GM13976 (cell line): Measurements from ENCODE around the gene NLGN1.

Source experiments
- DNase-seq: peaks from one replicate; pipeline ENCODE4 v3.0.0; 2012; ENCODE audit warnings: low spot score
- CTCF ChIP-seq: IDR thresholded peaks from 2 replicates; pipeline ENCODE4 v1.5.1; 2012; ENCODE audit warnings: borderline replicate concordance, mild to moderate bottlenecking; ENCODE audit not compliant: insufficient read depth; ENCODE audit errors: extremely low read depth, missing control alignments, control extremely low read depth
- in situ Hi-C: fragments of 300-500 bp; cut with MboI; formaldehyde crosslinking; loops from one replicate; pipeline ENCODE4 v1.12.0; 2022; ENCODE audit warnings: low sequenced_read_pairs, mixed read lengths, inconsistent platforms; ENCODE audit not compliant: unreplicated experiment

Gene NLGN1

GRCh38 chr3:174308736-174309135, 911.2 kb downstream of the NLGN1 start:
- no peak for DNase-seq
- in situ Hi-C loops = no loop called here
- TF ChIP-seq CTCF = no peak

DNA sequence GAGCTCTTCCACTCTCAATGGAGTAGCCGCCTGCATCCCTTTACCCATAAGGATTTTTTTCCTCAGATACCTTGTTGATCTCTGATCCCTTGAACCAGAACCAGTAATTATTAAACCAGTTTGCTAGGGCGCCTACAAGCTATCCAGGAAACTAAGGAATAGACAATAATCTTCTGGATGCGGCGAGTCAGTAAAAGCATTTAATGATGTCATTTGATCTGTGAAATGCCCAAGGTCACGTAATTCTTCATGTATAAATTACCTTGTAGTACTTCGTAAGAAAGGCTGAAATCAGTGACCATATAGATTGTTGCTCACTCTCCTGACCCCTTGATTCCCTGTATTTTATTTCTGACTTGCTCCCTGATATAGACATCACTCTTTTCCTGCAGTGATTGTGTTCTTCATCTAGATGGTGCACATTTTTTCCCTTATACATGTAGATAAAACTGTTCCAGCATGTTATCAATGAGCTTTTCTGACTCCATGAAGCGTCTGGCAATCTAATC, 913.0 kb downstream of the NLGN1 start:
- DNase-seq = no peak
- TF ChIP-seq CTCF = no peak
- in situ Hi-C loops = no loop called here

- in situ Hi-C loops = no loop called here
- DNase-seq = no peak
- no peak for TF ChIP-seq CTCF
Measured at GRCh38 chr3:174315225-174315624, 917.7 kb downstream of the NLGN1 start.

DNA sequence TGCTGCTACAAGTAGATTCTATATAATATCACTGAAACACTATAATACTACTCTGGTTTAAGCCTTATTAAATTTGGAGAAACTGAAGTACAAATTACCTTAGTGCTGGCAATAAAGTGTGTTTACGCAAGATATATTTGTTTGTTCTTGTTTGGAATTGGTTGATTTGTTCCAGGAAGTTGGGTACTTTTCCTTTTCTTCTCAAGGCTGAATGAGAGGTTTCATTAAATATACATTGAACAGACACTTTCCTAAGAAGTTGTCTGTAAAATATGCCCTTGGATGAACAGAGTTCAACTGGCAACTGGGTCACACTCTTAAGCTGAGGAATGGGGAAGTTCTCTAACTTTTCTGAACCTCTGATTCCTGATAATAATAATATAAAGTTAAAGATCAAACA, 919.5 kb downstream of the NLGN1 start:
- in situ Hi-C loops = no loop called here
- DNase-seq = no peak
- TF ChIP-seq CTCF = no peak

- no peak for DNase-seq
- no peak for TF ChIP-seq CTCF
- in situ Hi-C loops = no loop called here
Measured at GRCh38 chr3:174318181-174318580, 920.6 kb downstream of the NLGN1 start.

DNA sequence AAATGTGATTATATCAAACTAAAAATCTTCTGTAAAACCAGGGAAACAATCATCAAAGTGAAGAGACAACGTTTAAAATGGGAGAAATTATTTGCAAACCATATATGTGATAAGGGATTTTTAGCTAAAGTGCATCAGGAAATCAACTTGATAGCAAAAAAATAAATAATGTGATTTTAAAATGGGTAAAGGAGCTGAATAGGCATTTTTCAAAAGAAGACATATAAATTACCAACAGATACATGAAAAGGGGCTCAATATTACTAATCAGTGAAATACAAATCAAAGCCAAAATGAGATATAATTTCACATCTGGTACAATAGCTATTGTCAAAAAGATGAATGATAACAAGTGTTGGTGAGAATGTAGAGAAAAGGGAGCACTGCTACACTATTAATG, 924.0 kb downstream of the NLGN1 start:
- DNase-seq = no peak
- in situ Hi-C loops = no loop called here
- no peak for TF ChIP-seq CTCF

GRCh38 chr3:174322789-174323188, 925.2 kb downstream of the NLGN1 start:
- DNase-seq = no peak
- in situ Hi-C loops = no loop called here
- TF ChIP-seq CTCF = no peak
